H9 (cell line): ENCODE results near the gene MGAT5. TPM values are rescaled to one million over a fixed set of nuclear protein-coding genes. Genes with fewer than 3 reads are reported as not detected.

Experiments
- DNase-seq: peaks from one replicate; pipeline ENCODE4 v3.0.0-alpha.2; 2017
- H2AFZ ChIP-seq: one replicate; pipeline ENCODE4 v1.6.1; 2013; ENCODE audit warnings: mild to moderate bottlenecking, low read length, control low read depth, moderate library complexity
- H2AK5ac ChIP-seq: 2 replicates; pipeline ENCODE4 v1.6.1; 2013; ENCODE audit warnings: low read length, control low read depth, mixed read lengths; ENCODE audit not compliant: insufficient read length
- H2BK120ac ChIP-seq: one replicate; pipeline ENCODE4 v1.6.1; 2013; ENCODE audit warnings: low read depth, mild to moderate bottlenecking, low read length, control low read depth, inconsistent platforms; ENCODE audit not compliant: poor library complexity, severe bottlenecking
- H2BK12ac ChIP-seq: 2 replicates; pipeline ENCODE4 v1.6.1; 2013; ENCODE audit warnings: low read length, control low read depth, mixed read lengths, low read depth; ENCODE audit not compliant: insufficient read length
- H2BK15ac ChIP-seq: 2 replicates; pipeline ENCODE4 v1.6.1; 2013; ENCODE audit warnings: low read depth, low read length, control low read depth
- H2BK20ac ChIP-seq: one replicate; pipeline ENCODE4 v1.6.1; 2013; ENCODE audit warnings: low read depth, mild to moderate bottlenecking, low read length, control low read depth, inconsistent platforms; ENCODE audit not compliant: poor library complexity, severe bottlenecking
- H2BK5ac ChIP-seq: 2 replicates; pipeline ENCODE4 v1.6.1; 2013; ENCODE audit warnings: low read length, control low read depth, mixed read lengths; ENCODE audit not compliant: insufficient read length
- H3K14ac ChIP-seq: 2 replicates; pipeline ENCODE4 v1.6.1; 2013; ENCODE audit warnings: low read length, control low read depth; ENCODE audit not compliant: insufficient read depth
- H3K18ac ChIP-seq: 2 replicates; pipeline ENCODE4 v1.6.1; 2013; ENCODE audit warnings: low read depth, mild to moderate bottlenecking, mixed read lengths, low read length, control low read depth; ENCODE audit not compliant: insufficient read length
- H3K23ac ChIP-seq: 2 replicates; pipeline ENCODE4 v1.6.1; 2013; ENCODE audit warnings: low read length, control low read depth, mixed read lengths, low read depth; ENCODE audit not compliant: insufficient read length
- H3K23me2 ChIP-seq: 2 replicates; pipeline ENCODE4 v1.6.1; 2013; ENCODE audit warnings: low read depth, mild to moderate bottlenecking, mixed read lengths, low read length, control low read depth; ENCODE audit not compliant: insufficient read length, poor library complexity, severe bottlenecking
- H3K27ac ChIP-seq: 2 replicates; pipeline ENCODE4 v1.5.1; 2013; ENCODE audit warnings: low read length, control low read depth, mixed read lengths, low read depth; ENCODE audit not compliant: insufficient read length
- H3K27me3 ChIP-seq: 2 replicates; pipeline ENCODE4 v1.6.1; 2013; ENCODE audit warnings: low read length, control low read depth, inconsistent platforms; ENCODE audit not compliant: insufficient read depth
- H3K4ac ChIP-seq: 2 replicates; pipeline ENCODE4 v1.6.1; 2013; ENCODE audit warnings: low read depth, mild to moderate bottlenecking, control low read depth, inconsistent platforms, low read length, moderate library complexity
- H3K4me1 ChIP-seq: 2 replicates; pipeline ENCODE4 v1.6.1; 2013; ENCODE audit warnings: low read length, control low read depth, inconsistent platforms; ENCODE audit not compliant: insufficient read depth
- H3K4me2 ChIP-seq: 2 replicates; pipeline ENCODE4 v1.6.1; 2013; ENCODE audit warnings: low read length, control low read depth, mixed read lengths; ENCODE audit not compliant: insufficient read length, insufficient read depth
- H3K56ac ChIP-seq: 2 replicates; pipeline ENCODE4 v1.6.1; 2013; ENCODE audit warnings: low read depth, mild to moderate bottlenecking, mixed read lengths, low read length, control low read depth; ENCODE audit not compliant: insufficient read length
- H3K79me1 ChIP-seq: 2 replicates; pipeline ENCODE4 v1.6.1; 2013; ENCODE audit warnings: low read depth, mild to moderate bottlenecking, moderate library complexity, low read length, control low read depth, inconsistent platforms; ENCODE audit not compliant: insufficient read depth, poor library complexity, severe bottlenecking
- H3K79me2 ChIP-seq: 2 replicates; pipeline ENCODE4 v1.6.1; 2013; ENCODE audit warnings: low read length, control low read depth, inconsistent platforms; ENCODE audit not compliant: insufficient read depth
- H3K9ac ChIP-seq: 2 replicates; pipeline ENCODE4 v1.6.1; 2013; ENCODE audit warnings: low read length, control low read depth, mixed read lengths; ENCODE audit not compliant: insufficient read length; ENCODE audit errors: extremely low read depth
- H3K9me3 ChIP-seq: one replicate; pipeline ENCODE4 v1.6.1; 2013; ENCODE audit warnings: low read depth, low read length, inconsistent platforms; ENCODE audit not compliant: control insufficient read depth
- H3T11ph ChIP-seq: one replicate; pipeline ENCODE4 v1.6.1; 2013; ENCODE audit warnings: mild to moderate bottlenecking, low read length, control low read depth, inconsistent platforms
- H4K20me1 ChIP-seq: one replicate; pipeline ENCODE4 v1.6.1; 2013; ENCODE audit not compliant: control insufficient read depth, insufficient read length, insufficient read depth
- H4K5ac ChIP-seq: 2 replicates; pipeline ENCODE4 v1.6.1; 2013; ENCODE audit warnings: low read depth, mild to moderate bottlenecking, mixed read lengths, low read length, control low read depth; ENCODE audit not compliant: insufficient read length
- H4K8ac ChIP-seq: replicated peaks from 2 replicates; pipeline ENCODE4 v1.6.1; 2013; ENCODE audit warnings: low read length, control low read depth, mixed read lengths, low read depth; ENCODE audit not compliant: insufficient read length
- H4K91ac ChIP-seq: 2 replicates; pipeline ENCODE4 v1.6.1; 2013; ENCODE audit warnings: low read depth, mild to moderate bottlenecking, moderate library complexity, mixed read lengths, low read length, control low read depth; ENCODE audit not compliant: insufficient read length
- H3K27ac Mint-ChIP-seq, 3 experiments: 2 replicates in 2 of 3; 3 replicates in 1 of 3; pipeline ENCODE4 v1.8.0; 2020 to 2021; ENCODE audit warnings: mixed read lengths in 3 of 3, mild to moderate bottlenecking in 1 of 3, moderate library complexity in 1 of 3
- H3K27me3 Mint-ChIP-seq: 2 replicates; pipeline ENCODE4 v1.8.0; 2021; ENCODE audit warnings: low read depth, mild to moderate bottlenecking, moderate library complexity, mixed read lengths
- H3K36me3 Mint-ChIP-seq, 3 experiments: 2 replicates in 2 of 3; 3 replicates in 1 of 3; pipeline ENCODE4 v1.8.0; 2020 to 2021; ENCODE audit warnings: low read depth in 3 of 3, mixed read lengths in 3 of 3; ENCODE audit not compliant: insufficient read depth in 1 of 3
- H3K4me1 Mint-ChIP-seq, 2 experiments: 2 replicates each; pipeline ENCODE4 v1.8.0; 2020; ENCODE audit warnings: mixed read lengths in 2 of 2
- H3K4me3 Mint-ChIP-seq, 2 experiments: 2 replicates in 1 of 2; 3 replicates in 1 of 2; pipeline ENCODE4 v1.8.0; 2020 to 2021; ENCODE audit warnings: mild to moderate bottlenecking in 2 of 2, mixed read lengths in 2 of 2, moderate library complexity in 1 of 2
- H3K9me3 Mint-ChIP-seq, 2 experiments: 2 replicates in 1 of 2; 3 replicates in 1 of 2; pipeline ENCODE4 v1.8.0; 2020; ENCODE audit warnings: mild to moderate bottlenecking in 2 of 2, mixed read lengths in 2 of 2, moderate library complexity in 1 of 2
- WGBS: extraction: QIAGEN DNeasy Blood & Tissue Kit; methylation state at CpG from one replicate; pipeline ENCODE4 v1.1.7; 2013; ENCODE audit warnings: missing lambda C conversion rate, low lambda C conversion rate, mixed read lengths; ENCODE audit not compliant: insufficient read length; ENCODE audit errors: extremely low coverage; 5-methylcytosine and 5-hydroxymethylcytosine counted together
- total RNA-seq: library from RNA; stranded (reverse); gene quantifications from 2 replicates; pipeline ENCODE4 v1.2.1, GENCODE V29; 2021
- TF ChIP-seq, protein P1 (sequence below): fragments of 200-600 bp; sonication (generic); conservative IDR thresholded peaks from 3 replicates; pipeline ENCODE4 v1.8.0; 2021; ENCODE audit warnings: antibody characterized with exemption, mild to moderate bottlenecking

The MGAT5 gene
- total RNA-seq, 1 experiment from 2014 or later, result 25.7 TPM

DNA sequence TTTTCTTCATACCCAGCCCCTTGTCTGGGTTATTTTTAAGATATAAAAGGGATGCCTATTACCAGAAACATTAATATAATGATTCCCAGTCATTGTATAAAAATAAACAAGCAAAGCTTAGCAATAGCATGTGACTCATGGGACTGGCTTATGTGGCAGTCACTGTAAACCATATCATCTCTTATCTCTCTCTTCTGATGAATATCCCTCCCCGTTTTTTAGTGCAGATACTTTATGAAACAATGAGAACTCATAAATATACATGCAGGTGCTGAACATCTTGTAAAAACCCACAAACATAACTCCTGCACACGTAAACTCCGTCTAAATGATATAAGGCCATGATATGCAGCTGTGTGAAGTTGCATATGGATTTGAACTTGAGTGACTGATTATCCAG is 154.9 kb downstream of the MGAT5 start:
- Mint-ChIP-seq H3K27ac (no peak overlapping the region), H3K4me1 (peaks cover 11% of the 10 kb centered on the region in 2 experiments), H3K4me3 (no peak overlapping the region), H3K9me3 (no peaks in the 10 kb centered on the region), H3K27me3 (no peaks in the 10 kb centered on the region; the same call in 1 of the 2 replicates), H3K36me3 (peaks cover 0 to 2% (median 0%) of the 10 kb centered on the region in 3 experiments; a peak in 2 of 7 replicates)
- H3K4ac ChIP-seq, result no peak overlapping the region
- no peak overlapping the region for H3K23ac ChIP-seq
- H3K27ac ChIP-seq, result no peak overlapping the region
- H3K9me3 ChIP-seq, result no peaks in the 10 kb centered on the region
- H4K5ac ChIP-seq, result no peak overlapping the region
- no peaks in the 10 kb centered on the region for H4K20me1 ChIP-seq
- no peak overlapping the region for H3K9ac ChIP-seq
- H3K4me2 ChIP-seq, result no peak overlapping the region
- no peak overlapping the region for H4K91ac ChIP-seq
- WGBS, result no CpG with 5 or more reads among the region's 3 CpGs
- no peak overlapping the region for H2BK120ac ChIP-seq
- H3K56ac ChIP-seq, result no peak overlapping the region
- TF ChIP-seq, protein P1, sequence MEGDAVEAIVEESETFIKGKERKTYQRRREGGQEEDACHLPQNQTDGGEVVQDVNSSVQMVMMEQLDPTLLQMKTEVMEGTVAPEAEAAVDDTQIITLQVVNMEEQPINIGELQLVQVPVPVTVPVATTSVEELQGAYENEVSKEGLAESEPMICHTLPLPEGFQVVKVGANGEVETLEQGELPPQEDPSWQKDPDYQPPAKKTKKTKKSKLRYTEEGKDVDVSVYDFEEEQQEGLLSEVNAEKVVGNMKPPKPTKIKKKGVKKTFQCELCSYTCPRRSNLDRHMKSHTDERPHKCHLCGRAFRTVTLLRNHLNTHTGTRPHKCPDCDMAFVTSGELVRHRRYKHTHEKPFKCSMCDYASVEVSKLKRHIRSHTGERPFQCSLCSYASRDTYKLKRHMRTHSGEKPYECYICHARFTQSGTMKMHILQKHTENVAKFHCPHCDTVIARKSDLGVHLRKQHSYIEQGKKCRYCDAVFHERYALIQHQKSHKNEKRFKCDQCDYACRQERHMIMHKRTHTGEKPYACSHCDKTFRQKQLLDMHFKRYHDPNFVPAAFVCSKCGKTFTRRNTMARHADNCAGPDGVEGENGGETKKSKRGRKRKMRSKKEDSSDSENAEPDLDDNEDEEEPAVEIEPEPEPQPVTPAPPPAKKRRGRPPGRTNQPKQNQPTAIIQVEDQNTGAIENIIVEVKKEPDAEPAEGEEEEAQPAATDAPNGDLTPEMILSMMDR, result no peak
- no peak overlapping the region for H4K8ac ChIP-seq
- no peak overlapping the region for H2BK5ac ChIP-seq
- no peak overlapping the region for H2BK15ac ChIP-seq
- H2BK20ac ChIP-seq, result no peak overlapping the region
- H3K14ac ChIP-seq, result no peak overlapping the region
- no peaks in the 10 kb centered on the region for H3K79me1 ChIP-seq
- no peaks in the 10 kb centered on the region for H3K23me2 ChIP-seq
- H2AFZ ChIP-seq, result no peak overlapping the region
- no peak overlapping the region for H3K18ac ChIP-seq
- no peak for DNase-seq
- H3K27me3 ChIP-seq, result no peaks in the 10 kb centered on the region
- H3K4me1 ChIP-seq, result no peaks in the 10 kb centered on the region
- no peak overlapping the region for H2AK5ac ChIP-seq
- H2BK12ac ChIP-seq, result no peak overlapping the region
- H3K79me2 ChIP-seq, result no peaks in the 10 kb centered on the region
- no peak overlapping the region for H3T11ph ChIP-seq
